Skin epidermis (tissue), 12 donors: Measurements from ENCODE around the gene CYB5R4.
A peak's percentile ranks its signal among the peaks of the same experiment; 100 is the strongest.

Experiments
- H3K27ac ChIP-seq, 21 experiments: fragments of 200-600 bp; sonication (generic) in 11 of 21; one replicate each; pipeline ENCODE4 v1.5.0; 2020; ENCODE audit warnings: mild to moderate bottlenecking in 3 of 21, inconsistent platforms in 2 of 21, moderate library complexity in 2 of 21
- H3K4me3 ChIP-seq, 7 experiments: fragments of 200-600 bp; sonication (generic) in 2 of 7; one replicate each; pipeline ENCODE4 v1.5.0; 2020; ENCODE audit warnings: inconsistent platforms in 2 of 7, mild to moderate bottlenecking in 2 of 7, moderate library complexity in 1 of 7

CYB5R4 gene, protein sequence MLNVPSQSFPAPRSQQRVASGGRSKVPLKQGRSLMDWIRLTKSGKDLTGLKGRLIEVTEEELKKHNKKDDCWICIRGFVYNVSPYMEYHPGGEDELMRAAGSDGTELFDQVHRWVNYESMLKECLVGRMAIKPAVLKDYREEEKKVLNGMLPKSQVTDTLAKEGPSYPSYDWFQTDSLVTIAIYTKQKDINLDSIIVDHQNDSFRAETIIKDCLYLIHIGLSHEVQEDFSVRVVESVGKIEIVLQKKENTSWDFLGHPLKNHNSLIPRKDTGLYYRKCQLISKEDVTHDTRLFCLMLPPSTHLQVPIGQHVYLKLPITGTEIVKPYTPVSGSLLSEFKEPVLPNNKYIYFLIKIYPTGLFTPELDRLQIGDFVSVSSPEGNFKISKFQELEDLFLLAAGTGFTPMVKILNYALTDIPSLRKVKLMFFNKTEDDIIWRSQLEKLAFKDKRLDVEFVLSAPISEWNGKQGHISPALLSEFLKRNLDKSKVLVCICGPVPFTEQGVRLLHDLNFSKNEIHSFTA

DNA sequence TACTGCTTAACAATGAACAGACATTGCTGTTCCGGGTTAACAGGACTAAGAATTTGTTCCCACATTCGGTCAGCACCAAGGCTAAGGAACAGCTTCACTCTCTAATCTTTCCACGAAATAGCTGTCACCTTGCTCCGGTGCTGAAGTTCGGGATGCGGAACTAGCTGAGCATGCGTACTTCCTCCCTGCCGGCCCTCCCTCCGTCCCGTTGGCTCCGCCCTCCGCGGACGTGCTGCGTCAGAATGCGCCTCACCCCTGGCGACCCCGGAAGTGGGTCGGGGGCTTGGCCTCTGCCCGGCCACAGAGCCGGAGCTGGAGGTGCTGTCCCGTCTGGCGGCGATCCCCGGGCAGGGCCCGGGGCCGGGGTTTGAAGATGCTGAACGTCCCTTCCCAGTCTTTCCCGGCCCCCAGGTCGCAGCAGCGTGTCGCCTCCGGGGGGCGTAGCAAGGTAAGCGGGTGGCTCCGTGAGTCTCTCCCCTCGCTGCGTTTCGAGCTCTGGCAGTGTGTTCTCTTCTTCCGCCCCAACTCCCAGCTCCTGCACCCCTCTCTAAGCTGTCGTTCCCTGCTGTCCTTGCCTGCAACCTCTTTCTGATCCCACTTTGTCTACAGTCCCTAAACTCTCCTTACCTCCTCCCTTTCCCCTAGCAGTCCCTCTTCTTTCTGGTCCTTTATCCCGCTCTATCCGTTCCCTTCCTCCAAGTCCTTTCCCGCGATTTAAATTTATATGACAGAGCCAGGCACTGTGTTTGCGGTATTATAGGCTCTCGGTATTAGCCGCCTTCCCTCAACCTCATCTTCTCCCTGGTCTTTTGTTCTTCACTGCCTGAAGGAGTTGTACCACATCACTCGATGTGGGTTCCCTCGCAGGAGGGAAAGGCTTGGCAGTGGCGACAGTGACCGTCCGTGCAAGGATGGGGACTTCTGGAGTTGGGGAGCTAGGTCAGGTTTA, at the start of gene CYB5R4:
TSS of gene CYB5R4 (plus strand) at position 280 of the 949 bp plus-strand sequence. CDS start at position 374, 94 bp downstream.
- H3K4me3 ChIP-seq: peak within 1 kb of the TSS; percentile 79 to 96 (median 83)
- H3K27ac ChIP-seq: peak within 1 kb of the TSS; percentile 37 to 93 (median 88)

DNA sequence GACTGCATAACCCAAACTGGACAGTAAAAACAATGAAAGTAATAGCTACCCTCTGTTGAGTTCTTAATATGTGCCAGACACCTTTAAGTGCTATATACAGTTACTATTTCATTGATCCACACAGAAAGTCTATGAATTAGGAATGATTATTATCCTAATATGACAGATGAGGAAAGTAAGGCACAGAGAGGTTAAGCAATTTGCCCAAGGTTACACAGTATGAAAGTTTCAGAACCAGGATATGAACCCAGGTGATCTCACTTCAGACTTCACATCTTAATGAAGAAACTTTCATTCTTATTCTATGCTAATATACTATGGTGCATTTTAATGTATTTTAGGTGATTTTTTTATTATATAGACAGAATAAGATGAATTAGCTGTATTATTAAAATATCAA, 46.9 kb upstream of the CYB5R4 start:
- H3K4me3 ChIP-seq: no peak overlapping the region
- no peak overlapping the region for H3K27ac ChIP-seq

DNA sequence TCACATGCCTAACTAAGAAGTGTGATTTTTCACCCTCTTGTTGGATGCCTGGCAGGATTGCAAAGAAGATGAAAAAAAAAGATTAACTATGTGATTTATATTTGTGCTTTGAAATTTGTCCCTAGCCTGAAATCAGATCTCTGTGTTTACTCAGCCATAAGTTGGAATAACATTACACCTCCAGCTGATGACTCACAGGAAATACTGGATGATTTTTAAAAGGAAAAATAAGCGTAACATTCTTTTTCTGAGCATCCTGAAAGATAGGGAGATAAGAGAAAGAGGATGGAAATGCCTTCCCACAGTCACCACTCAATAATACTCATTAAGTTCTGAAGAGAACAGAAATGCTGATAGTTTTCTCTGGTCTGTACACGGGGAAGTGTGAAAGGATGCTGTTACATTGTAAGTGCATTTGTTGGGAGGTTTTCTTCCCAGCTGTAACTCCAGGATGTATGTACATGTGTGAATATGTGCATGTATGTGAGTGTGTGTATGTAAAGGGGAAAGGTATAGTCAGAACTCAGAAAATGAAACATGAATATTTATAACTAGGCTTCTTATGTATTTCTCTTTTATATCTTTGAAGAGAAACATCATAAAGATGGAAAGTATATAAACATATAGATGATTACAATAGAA, 43.7 kb upstream of the CYB5R4 start:
- Histone ChIP-seq H3K4me3 (no peak overlapping the region), H3K27ac (no peak overlapping the region)

DNA sequence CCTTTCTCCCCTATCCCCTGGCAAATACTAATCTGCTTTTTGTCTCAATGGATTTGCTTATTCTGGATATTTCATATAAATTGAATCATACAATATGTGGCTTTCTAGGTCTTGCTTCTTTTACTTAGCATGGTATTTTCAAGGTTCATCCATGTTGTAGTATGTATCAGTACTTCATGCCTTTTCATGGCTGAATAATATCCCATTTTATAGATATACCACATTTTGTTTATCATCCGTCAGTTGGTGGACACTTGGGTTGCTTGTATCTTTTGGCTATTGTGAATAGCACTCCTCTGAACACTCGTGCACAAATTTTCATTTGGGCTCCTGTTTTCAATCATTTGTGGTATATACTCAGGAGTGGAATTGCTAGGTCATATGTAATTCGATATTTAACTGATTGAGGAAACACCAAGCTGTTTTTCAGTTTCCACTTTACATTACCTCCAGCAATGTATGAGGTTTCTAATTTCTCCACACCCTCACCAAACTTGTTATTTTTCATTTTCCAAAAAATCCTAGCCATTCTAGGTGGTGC, 36.8 kb upstream of the CYB5R4 start:
- Histone ChIP-seq H3K27ac (no peak overlapping the region), H3K4me3 (no peak overlapping the region)

DNA sequence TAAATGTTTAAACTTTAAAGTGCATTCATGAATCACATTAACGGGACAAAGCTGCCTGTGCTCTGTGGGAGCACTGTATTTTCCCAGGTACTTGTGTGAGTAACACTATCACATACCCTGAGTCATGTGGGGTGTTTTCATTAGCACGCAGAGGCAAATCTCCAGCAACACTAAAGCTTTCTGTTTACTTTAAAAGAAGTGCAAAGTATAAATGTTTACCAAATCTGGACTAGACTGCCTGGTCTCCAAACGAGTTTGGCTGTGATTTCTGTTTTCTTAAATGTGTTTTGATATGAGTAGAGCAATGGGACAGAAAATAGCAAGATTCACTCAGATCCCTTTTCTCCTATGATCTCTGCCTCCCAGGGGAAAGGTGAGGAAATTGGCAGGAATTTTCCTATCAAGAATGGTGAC, 35.1 kb upstream of the CYB5R4 start:
- no peak overlapping the region for H3K4me3 ChIP-seq
- no peak overlapping the region for H3K27ac ChIP-seq

GRCh38 chr6:83824831-83825230, 34.7 kb upstream of the CYB5R4 start:
- Histone ChIP-seq H3K27ac (no peak overlapping the region), H3K4me3 (no peak overlapping the region)

- Histone ChIP-seq H3K27ac (no peak overlapping the region), H3K4me3 (no peak overlapping the region)
These were observed 32.4 kb upstream of the CYB5R4 start for GRCh38 chr6:83827050-83827449.

DNA sequence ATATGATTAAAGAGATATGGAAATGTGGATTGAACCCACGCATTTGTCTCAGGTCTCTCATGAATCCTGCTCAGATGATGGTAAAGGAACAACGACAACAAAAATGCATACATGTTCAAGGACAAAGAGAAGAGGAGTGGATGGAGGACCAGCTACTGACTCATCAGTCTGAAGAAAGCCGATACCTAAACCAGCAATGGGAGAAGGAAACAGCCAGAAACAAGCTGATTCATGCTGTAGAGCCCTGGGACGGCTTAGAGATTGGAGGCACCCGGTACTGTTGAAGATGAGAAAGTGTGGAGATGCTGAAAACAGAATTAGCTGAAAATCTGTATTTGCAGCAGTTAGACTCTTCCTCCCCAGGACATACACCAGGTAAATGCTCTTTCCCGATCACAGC, 20.8 kb upstream of the CYB5R4 start:
- no peak overlapping the region for H3K4me3 ChIP-seq
- no peak overlapping the region for H3K27ac ChIP-seq

- Histone ChIP-seq H3K27ac (no peak overlapping the region), H3K4me3 (no peak overlapping the region)
These were observed 15.3 kb upstream of the CYB5R4 start for GRCh38 chr6:83844170-83844569.

DNA sequence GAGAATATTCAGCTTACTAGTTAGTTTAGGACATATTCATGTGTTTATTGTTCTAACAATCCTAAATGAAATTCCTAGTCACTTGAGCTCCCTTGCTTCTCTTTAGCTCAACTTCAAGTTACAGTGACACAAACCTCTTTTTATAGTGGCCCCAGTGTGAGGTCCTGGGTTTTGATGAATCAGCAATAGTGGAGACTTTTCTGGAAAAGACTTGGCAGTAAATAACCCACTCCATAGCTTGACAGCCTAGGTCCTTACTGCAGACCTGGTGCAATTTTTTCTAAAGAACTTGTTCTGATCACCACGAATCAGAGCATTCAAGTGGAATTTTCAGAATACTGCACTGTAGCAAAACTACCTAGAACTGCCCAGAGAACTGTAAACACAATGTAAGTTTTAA, 13.2 kb upstream of the CYB5R4 start:
- Histone ChIP-seq H3K4me3 (no peak overlapping the region), H3K27ac (no peak overlapping the region)

DNA sequence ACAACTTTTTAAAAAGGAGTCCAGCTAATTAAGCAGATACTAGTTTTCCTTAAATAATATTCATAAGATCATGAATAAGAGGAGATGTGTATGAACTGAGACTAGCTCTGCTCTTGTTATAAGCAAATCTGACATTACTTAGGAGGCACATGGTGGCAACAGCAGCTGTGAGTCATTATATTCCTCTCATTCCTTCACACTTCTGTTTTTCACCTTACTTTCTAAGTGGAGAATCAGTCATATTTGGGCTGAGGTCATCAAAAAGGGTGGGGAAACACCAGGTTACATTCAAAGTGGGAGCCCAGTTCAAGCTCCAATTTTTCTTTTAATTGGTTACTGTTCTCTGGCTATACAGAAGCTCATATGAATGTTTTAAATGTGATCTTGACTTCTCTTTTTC, 12.3 kb upstream of the CYB5R4 start:
- H3K27ac ChIP-seq: no peak overlapping the region
- H3K4me3 ChIP-seq: no peak overlapping the region

- Histone ChIP-seq H3K27ac (no peak overlapping the region), H3K4me3 (no peak overlapping the region)
These were observed 10.4 kb upstream of the CYB5R4 start for GRCh38 chr6:83849127-83849526.

- H3K27ac ChIP-seq: no peak overlapping the region
- no peak overlapping the region for H3K4me3 ChIP-seq
These were observed 9.9 kb upstream of the CYB5R4 start for GRCh38 chr6:83849610-83850009.

- no peak overlapping the region for H3K27ac ChIP-seq
- peak overlapping the region in 4 of 7 experiments; percentile 14 to 35 (median 26) for H3K4me3 ChIP-seq
These were observed 6.8 kb upstream of the CYB5R4 start for GRCh38 chr6:83852528-83853177.

- H3K27ac ChIP-seq: no peak within 1 kb of the TSS
- H3K4me3 ChIP-seq: peak within 1 kb of the TSS; percentile 14 to 35 (median 24)
These were observed 6.1 kb upstream of the CYB5R4 start, which contains the start of gene RIPPLY2 for GRCh38 chr6:83853178-83854000. Gene RIPPLY2 (plus strand): TSS chr6:83853360. CDS start chr6:83853417, 57 bp downstream.

- Histone ChIP-seq H3K27ac (no peak overlapping the region), H3K4me3 (peak overlapping the region in 4 of 7 experiments; percentile 14 to 35 (median 26))
These were observed 5.4 kb upstream of the CYB5R4 start for GRCh38 chr6:83854001-83854501.

- H3K27ac ChIP-seq: no peak overlapping the region
- no peak overlapping the region for H3K4me3 ChIP-seq
These were observed 4.7 kb upstream of the CYB5R4 start for GRCh38 chr6:83854766-83855165.

- Histone ChIP-seq H3K27ac (peak overlapping the region in 17 of 21 experiments; percentile 77 to 93 (median 88)), H3K4me3 (peak overlapping the region; percentile 79 to 96 (median 83))
These were observed 868 bp downstream of the CYB5R4 start for GRCh38 chr6:83860359-83860755.
